Psoas muscle (tissue), 8 donors: Measurements from ENCODE around the gene GDF15. TPM values are rescaled to one million over a fixed set of nuclear protein-coding genes. Genes with fewer than 3 reads are reported as not detected.

ENCODE experiments used
- ATAC-seq, 4 donors: fragments of 200-7000 bp; cut with Tn5 transposase; one replicate each; pipeline ENCODE4 v1.9.1; 2020; ENCODE audit warnings: moderate library complexity in 3 of 4, mild to moderate bottlenecking in 2 of 4
- DNase-seq, 2 donors: peaks; one replicate each; pipeline ENCODE4 v3.0.0-alpha.2; 2020
- H3K27ac ChIP-seq: fragments of 200-600 bp; one replicate; pipeline ENCODE4 v1.8.0; 2022
- H3K27me3 ChIP-seq, 3 donors: fragments of 200-600 bp in 1 of 3; one replicate each; pipeline versions ENCODE4 v1.6.1 to v1.8.0; 2013 to 2022; ENCODE audit warnings: low read length in 2 of 3, mild to moderate bottlenecking in 2 of 3, moderate library complexity in 1 of 3; ENCODE audit not compliant: insufficient read depth in 3 of 3
- H3K36me3 ChIP-seq, 2 donors: fragments of 200-600 bp in 1 of 2; one replicate each; pipeline versions ENCODE4 v1.6.1 to v1.8.0; 2013 to 2022; ENCODE audit warnings: low read depth in 1 of 2, mild to moderate bottlenecking in 1 of 2, moderate library complexity in 1 of 2; ENCODE audit not compliant: insufficient read depth in 1 of 2
- H3K4me1 ChIP-seq: fragments of 200-600 bp; one replicate; pipeline ENCODE4 v1.8.0; 2022
- H3K4me3 ChIP-seq: fragments of 200-600 bp; one replicate; pipeline ENCODE4 v1.8.0; 2022; ENCODE audit warnings: mild to moderate bottlenecking
- H3K9me3 ChIP-seq: fragments of 200-600 bp; one replicate; pipeline ENCODE4 v1.8.0; 2022
- CTCF ChIP-seq: fragments of 200-600 bp; IDR thresholded peaks from one replicate; pipeline ENCODE4 v1.8.0; 2022; ENCODE audit warnings: antibody characterized with exemption
- WGBS, 3 donors: extraction: QIAGEN DNeasy Blood & Tissue Kit; methylation state at CpG; one replicate each; pipeline versions ENCODE4 v1.1.6 to v1.1.7; 2013; 5-methylcytosine and 5-hydroxymethylcytosine counted together
- intact Hi-C, 2 donors: fragments of 100-400 bp; cut with DNase I; formaldehyde crosslinking; loops; one replicate each; pipeline versions ENCODE4 v1.11.0 to v1.14.2; 2022
- polyA plus RNA-seq, 3 donors: library from polyadenylated mRNA; stranded (reverse); fragments of 200-250 nt; gene quantifications; one replicate each; pipeline ENCODE4 v1.2.3, GENCODE V29; 2013
- total RNA-seq, 4 donors: library from RNA; stranded (reverse); fragmentation: NEBNext Ultra II Directional in 2 of 4; extraction: Animal tissue kit (Norgen Biotek cat#: 25700) in 2 of 4; gene quantifications; one replicate each; pipeline versions ENCODE4 v1.2.1 to v1.2.4, GENCODE V29; 2021 to 2023
- donor health status: healthy with polysubstance abuse.
- donor health status: DM: no; HTN: no; CAD: no; lungs with moderate emphysema.
- donor health status: Bipolar disorder and iron deficiency.
- donor health status: healthy.
- donor health status: DM: yes; HTN: yes; CAD: no.
- donor health status: DM: no; HTN: no; CAD: no.
- donor health status: DM: no; HTN: no; CAD: no.
- donor health status: DM: yes; HTN: yes; CAD: no.

GDF15 gene
- total and polyA plus RNA-seq, 7 donors: 0.27 to 37.1 (median 0.99) TPM

- peak; percentile 73 to 89 for DNase-seq
- peaks cover 55% of the 10 kb centered on the region for H3K4me1 ChIP-seq
- peak overlapping the region; percentile 18 for H3K4me3 ChIP-seq
- intact Hi-C loops: no loop called here
- no peaks in the 10 kb centered on the region for H3K9me3 ChIP-seq
- ATAC-seq: peak; percentile 71 to 88 (median 79)
- H3K27ac ChIP-seq: peak overlapping the region; percentile 68
- peaks cover 0 to 4% of the 10 kb centered on the region in 2 donors for H3K36me3 ChIP-seq
- WGBS, 3 donors: 43 to 50% (median 46%) methylated on average over 17 to 18 of the region's 18 CpGs
- TF ChIP-seq CTCF: no peak
- no peaks in the 10 kb centered on the region for H3K27me3 ChIP-seq
Measured at GRCh38 chr19:18425515-18426415, 39.8 kb downstream of the GDF15 start.

- H3K27ac ChIP-seq: peak overlapping the region; percentile 68
- intact Hi-C loops: no loop called here
- no peak for TF ChIP-seq CTCF
- H3K4me1 ChIP-seq: peaks cover 48% of the 10 kb centered on the region
- 60 to 70% (median 63%) methylated on average over 5 to 8 of the region's 8 CpGs for whole genome bisulfite sequencing, 3 donors
- H3K27me3 ChIP-seq: no peaks in the 10 kb centered on the region
- H3K4me3 ChIP-seq: peak overlapping the region; percentile 18
- ATAC-seq (peak in 2 of 4 donors; percentile 1 to 12), DNase-seq (no peak)
- H3K36me3 ChIP-seq: peaks cover 0 to 4% of the 10 kb centered on the region in 2 donors
- no peaks in the 10 kb centered on the region for H3K9me3 ChIP-seq
Measured at GRCh38 chr19:18426416-18426767, 40.4 kb downstream of the GDF15 start.

GRCh38 chr19:18427080-18427742 is 41.3 kb downstream of the GDF15 start:
- Histone ChIP-seq H3K9me3 (no peaks in the 10 kb centered on the region), H3K27me3 (no peaks in the 10 kb centered on the region), H3K36me3 (peaks cover 0 to 4% of the 10 kb centered on the region in 2 donors), H3K4me3 (no peak overlapping the region), H3K27ac (no peak overlapping the region), H3K4me1 (peaks cover 47% of the 10 kb centered on the region)
- WGBS, 3 donors: 77 to 79% (median 78%) methylated on average over 16 of the region's 16 CpGs
- TF ChIP-seq CTCF: no peak
- intact Hi-C loops: no loop called here
- no peak for ATAC-seq
- DNase-seq: peak in 1 of 2 donors; percentile 57

GRCh38 chr19:18427743-18428113 is 41.8 kb downstream of the GDF15 start:
- 83 to 85% (median 85%) methylated on average over 11 to 12 of the region's 12 CpGs for WGBS, 3 donors
- no peak overlapping the region for H3K27ac ChIP-seq
- H3K27me3 ChIP-seq: no peaks in the 10 kb centered on the region
- DNase-seq (no peak), ATAC-seq (no peak)
- H3K36me3 ChIP-seq: peaks cover 0 to 4% of the 10 kb centered on the region in 2 donors
- no peak overlapping the region for H3K4me3 ChIP-seq
- no peaks in the 10 kb centered on the region for H3K9me3 ChIP-seq
- TF ChIP-seq CTCF: no peak
- peaks cover 43% of the 10 kb centered on the region for H3K4me1 ChIP-seq
- intact Hi-C loops: no loop called here
